HEK293T (cell line): ENCODE data around the gene SNX14.

ENCODE experiments used
- FOXM1 ChIP-seq: fragments of 450-650 bp; IDR thresholded peaks from 2 replicates; pipeline ENCODE4 v1.6.1; 2017; ENCODE audit warnings: mild to moderate bottlenecking, borderline replicate concordance
- SUZ12 ChIP-seq: fragments of 450-650 bp; IDR thresholded peaks from 2 replicates; pipeline ENCODE4 v1.6.1; 2016; ENCODE audit warnings: mild to moderate bottlenecking

- no peak for TF ChIP-seq FOXM1
- no peak for TF ChIP-seq SUZ12
Observed at GRCh38 chr6:85458782-85459181, 134.9 kb downstream of the SNX14 start.
